IPS DF 6.9 (cell line): ENCODE data around the gene ZNF689.
"Not testable (repeated sequence)": the region's sequence is repeated elsewhere in the genome, so short reads cannot be mapped to it uniquely, and the experiment has no call there.

Experiments
- DNase-seq: peaks from one replicate; pipeline ENCODE4 v3.0.0-alpha.2; 2013; ENCODE audit warnings: low read depth, low spot score
- H3K27ac ChIP-seq: one replicate; pipeline ENCODE4 v1.5.1; 2013; ENCODE audit warnings: low read length, control low read depth
- H3K27me3 ChIP-seq: 2 replicates; pipeline ENCODE4 v1.6.1; 2013; ENCODE audit warnings: mild to moderate bottlenecking, low read length; ENCODE audit not compliant: control insufficient read depth, insufficient read depth
- H3K36me3 ChIP-seq: 2 replicates; pipeline ENCODE4 v1.6.1; 2013; ENCODE audit warnings: low read length; ENCODE audit not compliant: control insufficient read depth, insufficient read depth
- H3K4me1 ChIP-seq: 2 replicates; pipeline ENCODE4 v1.6.1; 2013; ENCODE audit warnings: low read length; ENCODE audit not compliant: control insufficient read depth, insufficient read depth
- H3K4me3 ChIP-seq: 2 replicates; pipeline ENCODE4 v1.5.1; 2013; ENCODE audit warnings: mild to moderate bottlenecking, low read length
- H3K9me3 ChIP-seq: 2 replicates; pipeline ENCODE4 v1.6.1; 2013; ENCODE audit warnings: low read length, inconsistent platforms; ENCODE audit not compliant: control insufficient read depth, insufficient read depth
- WGBS: extraction: QIAGEN DNeasy Blood & Tissue Kit; methylation state at CpG from one replicate; pipeline ENCODE4 v1.1.7; 2013; ENCODE audit warnings: mixed read lengths, missing lambda C conversion rate; ENCODE audit not compliant: insufficient read length, insufficient coverage; 5-methylcytosine and 5-hydroxymethylcytosine counted together

Gene ZNF689

DNA sequence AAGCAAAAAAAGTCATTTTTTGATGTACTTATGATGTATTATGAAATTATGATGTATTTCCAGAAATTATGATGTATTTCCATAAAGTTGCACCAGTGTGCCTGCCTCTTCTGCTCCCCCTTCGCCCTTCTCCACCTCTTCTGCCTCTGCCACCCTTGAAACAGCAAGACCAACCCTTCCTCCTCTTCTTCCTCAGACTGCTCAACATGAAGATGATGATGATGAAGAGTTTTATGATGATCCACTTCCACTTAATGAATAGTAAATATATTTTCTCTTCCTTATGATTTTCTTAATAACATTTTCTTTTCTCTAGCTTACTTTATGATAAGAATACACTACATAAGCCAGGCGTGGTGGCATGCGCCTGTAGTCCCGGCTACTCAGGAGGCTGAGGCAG, 17.3 kb downstream of the ZNF689 start:
- no peaks in the 10 kb centered on the region for H3K27me3 ChIP-seq
- DNase-seq, result no peak
- no peaks in the 10 kb centered on the region for H3K9me3 ChIP-seq
- H3K4me1 ChIP-seq, result no peaks in the 10 kb centered on the region
- H3K4me3 ChIP-seq, result no peak overlapping the region
- no peak overlapping the region for H3K27ac ChIP-seq
- H3K36me3 ChIP-seq, result no peaks in the 10 kb centered on the region
- WGBS, result no CpG with 5 or more reads among the region's 4 CpGs

DNA sequence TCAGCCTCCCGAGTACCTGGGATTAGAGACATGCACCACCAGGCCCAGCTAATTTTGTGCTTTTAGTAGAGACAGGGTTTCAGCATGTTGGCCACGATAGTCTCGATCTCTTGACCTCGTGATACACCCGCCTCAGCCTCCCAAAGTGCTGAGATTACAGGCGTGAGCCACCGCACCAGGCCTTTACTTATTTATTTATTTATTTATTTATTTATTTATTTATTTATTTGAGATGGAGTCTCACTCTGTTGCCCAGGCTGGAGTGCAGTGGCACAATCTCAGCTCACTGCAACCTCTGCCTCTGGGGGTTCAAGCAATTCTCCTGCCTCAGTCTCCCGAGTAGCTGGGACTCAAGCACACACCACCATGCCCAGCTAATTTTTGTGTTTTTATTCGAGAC, 19.3 kb downstream of the ZNF689 start:
- H3K36me3 ChIP-seq, DNase-seq, H3K4me1 ChIP-seq, H3K4me3 ChIP-seq, H3K27me3 ChIP-seq, H3K9me3 ChIP-seq, H3K27ac ChIP-seq: not testable (repeated sequence)
- WGBS, result no CpG with 5 or more reads among the region's 9 CpGs

DNA sequence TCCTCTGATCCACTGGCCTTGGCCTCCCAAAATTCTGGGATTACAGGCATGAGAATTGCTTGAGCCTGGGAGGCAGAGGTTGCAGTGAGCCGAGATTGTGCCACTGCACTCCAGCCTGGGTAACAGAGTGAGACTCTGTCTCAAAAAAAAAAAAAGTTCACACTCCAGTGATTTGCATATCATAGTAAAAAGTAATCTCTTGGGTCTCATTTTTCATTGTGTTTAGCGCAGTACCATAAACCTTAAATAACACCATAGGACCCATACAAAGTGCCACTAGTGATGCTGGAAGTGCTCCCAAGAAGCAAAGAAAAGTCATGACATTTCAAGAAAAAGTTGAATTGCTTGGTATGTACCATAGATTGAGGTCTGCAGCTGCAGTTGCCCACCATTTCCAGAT, 20.6 kb downstream of the ZNF689 start:
- not testable (repeated sequence) for H3K9me3 ChIP-seq, DNase-seq, H3K27me3 ChIP-seq, H3K27ac ChIP-seq, H3K4me1 ChIP-seq, H3K36me3 ChIP-seq, H3K4me3 ChIP-seq
- no CpG with 5 or more reads among the region's 2 CpGs for WGBS

DNA sequence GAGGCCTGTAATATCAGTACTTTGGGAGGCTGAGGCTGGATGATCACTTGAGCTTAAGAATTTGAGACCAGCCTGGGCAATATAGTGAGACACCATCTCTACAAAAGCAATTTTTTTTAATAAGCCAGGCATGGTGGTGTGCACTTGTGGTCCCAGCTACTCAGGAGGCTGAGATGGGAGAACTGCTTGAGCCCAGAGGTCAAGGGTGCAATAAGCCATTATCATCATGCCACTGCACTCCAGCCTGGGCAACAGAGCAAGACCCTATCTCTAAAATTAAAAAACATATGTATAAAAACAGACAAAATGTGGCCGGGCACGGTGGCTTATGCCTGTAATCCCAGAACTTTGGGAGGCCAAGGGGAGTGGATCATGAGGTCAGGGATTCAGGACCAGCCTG, 21.5 kb downstream of the ZNF689 start:
- Histone ChIP-seq H3K9me3 (no peaks in the 10 kb centered on the region), H3K27ac (no peak overlapping the region), H3K4me1 (no peaks in the 10 kb centered on the region), H3K27me3 (no peaks in the 10 kb centered on the region), H3K36me3 (no peaks in the 10 kb centered on the region), H3K4me3 (no peak overlapping the region)
- no CpG with 5 or more reads among the region's 2 CpGs for WGBS
- no peak for DNase-seq

DNA sequence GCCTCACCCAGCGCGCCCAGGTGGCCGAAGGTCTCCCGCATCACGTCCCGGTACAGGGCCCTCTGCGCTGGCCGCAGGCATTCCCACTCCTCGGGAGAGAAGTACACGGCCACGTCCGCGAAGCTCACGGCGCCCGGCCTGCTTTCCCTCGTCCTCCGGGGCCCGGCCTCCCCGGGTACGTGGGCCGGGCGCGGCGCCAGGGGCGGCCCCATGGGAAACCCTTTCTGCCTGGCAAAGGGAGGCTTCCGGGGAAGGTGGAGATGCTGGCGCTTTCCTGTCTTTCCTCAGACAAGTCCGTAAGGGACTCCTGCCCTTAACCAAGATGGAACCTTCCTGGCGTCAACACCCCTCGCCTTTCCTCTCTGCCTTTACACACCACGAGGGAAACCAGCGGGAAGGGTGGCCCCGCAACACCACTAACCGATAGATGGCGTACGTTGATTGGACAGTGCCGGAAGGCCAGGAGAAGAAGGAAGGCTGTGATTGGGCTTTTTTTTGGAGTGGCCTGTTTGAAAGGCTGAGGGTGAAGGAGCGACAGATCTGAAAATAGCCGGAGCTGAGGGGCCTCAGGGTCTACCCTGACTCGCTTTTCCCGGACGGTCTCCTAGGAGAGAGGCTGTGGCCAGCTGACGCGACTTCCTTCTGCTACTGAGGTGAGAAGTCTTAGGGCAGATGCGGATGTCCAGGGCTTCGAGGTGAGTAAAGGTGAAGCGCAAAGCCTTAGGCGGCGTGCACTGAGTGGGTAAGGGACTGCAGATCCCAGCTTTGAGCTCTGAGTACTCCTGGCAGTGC, 24.6 kb downstream of the ZNF689 start, which contains the start of gene ZNF785:
TSS of gene ZNF785 (minus strand) at position 298 of the 792 bp plus-strand sequence. CDS start at position 212, 86 bp downstream.
- peak; percentile 97 for DNase-seq
- no CpG with 5 or more reads among the region's 50 CpGs for WGBS

DNA sequence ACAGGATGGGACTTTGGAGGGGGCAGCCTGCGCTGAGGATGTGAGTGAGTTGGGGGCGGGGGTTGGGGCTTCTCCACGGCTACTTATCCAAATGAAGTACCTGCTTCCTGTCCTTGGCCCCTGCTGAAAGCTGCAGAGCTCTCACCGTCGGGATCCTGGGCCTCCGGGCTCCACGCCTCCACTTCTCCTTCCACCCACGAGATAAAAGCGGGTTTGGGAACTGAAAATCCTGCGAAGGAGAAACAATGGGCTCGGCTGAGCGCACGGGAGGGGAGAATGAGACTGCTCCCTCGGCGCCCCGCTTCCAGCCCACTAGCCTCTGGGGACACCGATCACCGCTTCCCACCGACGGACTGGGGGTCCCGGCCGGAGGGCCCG, 25.2 kb downstream of the ZNF689 start:
- H3K36me3 ChIP-seq, result peaks cover 14% of the 10 kb centered on the region
- peak overlapping the region; percentile 66 for H3K4me3 ChIP-seq
- DNase-seq, result no peak
- H3K27me3 ChIP-seq, result no peaks in the 10 kb centered on the region
- no peaks in the 10 kb centered on the region for H3K4me1 ChIP-seq
- H3K9me3 ChIP-seq, result no peaks in the 10 kb centered on the region
- WGBS, result no CpG with 5 or more reads among the region's 23 CpGs
- H3K27ac ChIP-seq, result no peak overlapping the region

More for the DNA sequence above, 24.6 kb downstream of the ZNF689 start, which contains the start of gene ZNF785:
- Histone ChIP-seq H3K4me3 (peak within 1 kb of the TSS; percentile 66), H3K27ac (no peak within 1 kb of the TSS), H3K4me1 (no peaks in the 10 kb centered on the region), H3K27me3 (no peaks in the 10 kb centered on the region), H3K9me3 (no peaks in the 10 kb centered on the region), H3K36me3 (peaks cover 14% of the 10 kb centered on the region)

DNA sequence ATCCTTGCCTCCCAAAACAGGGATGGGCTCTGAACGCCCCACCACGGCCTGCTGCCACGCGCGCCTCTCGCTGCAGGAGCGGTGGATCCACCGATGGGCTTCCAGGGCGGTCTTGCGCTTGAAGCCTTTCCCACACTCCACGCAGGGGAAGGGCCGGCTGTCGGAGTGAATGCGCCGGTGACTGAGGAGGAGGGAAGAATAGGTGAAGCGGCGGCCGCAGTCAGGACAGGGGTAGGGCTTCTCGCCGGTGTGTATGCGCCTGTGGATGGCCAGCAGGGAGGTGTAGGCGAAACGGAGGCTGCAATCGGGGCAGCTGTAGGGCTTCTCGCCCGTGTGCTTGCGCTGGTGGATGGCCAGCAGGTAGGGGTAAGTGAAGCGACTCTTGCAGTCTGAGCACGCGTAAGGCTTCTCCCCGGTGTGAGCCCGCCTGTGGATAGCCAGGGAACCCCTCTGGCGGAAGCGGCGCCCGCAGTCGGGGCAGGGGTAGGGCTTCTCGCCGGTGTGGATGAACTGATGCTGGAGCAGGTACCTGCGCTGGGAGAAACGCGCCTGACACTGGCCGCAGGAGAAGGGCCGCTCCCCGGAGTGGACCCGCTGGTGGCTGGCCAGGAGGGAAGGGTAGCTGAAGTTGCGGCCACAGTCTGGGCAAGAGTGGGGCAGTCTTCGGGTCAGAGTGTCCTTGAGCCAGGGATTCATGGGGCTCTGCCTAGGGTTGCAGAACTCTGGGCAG, 27.4 kb downstream of the ZNF689 start:
- WGBS, result no CpG with 5 or more reads among the region's 48 CpGs
- H3K4me1 ChIP-seq, result no peaks in the 10 kb centered on the region
- DNase-seq, result no peak

DNA sequence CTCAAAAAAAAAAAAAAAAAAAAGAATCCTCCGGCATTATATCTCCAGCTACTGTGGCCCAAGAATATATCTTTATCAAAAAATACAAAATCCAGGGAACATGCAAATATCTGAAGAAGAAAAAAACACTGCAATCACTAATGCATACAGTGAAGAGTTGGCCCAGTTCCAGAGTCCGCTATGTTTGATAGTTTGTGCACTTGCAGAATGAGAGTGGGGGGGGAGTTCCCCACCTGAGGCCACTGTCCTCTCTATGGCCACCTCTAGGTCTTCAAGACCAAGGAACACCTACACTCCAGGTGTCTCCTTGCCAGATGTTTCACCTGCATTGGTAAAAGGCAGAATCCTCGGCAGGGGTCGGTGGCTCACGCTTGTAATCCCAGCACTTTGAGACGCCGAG, 28.7 kb downstream of the ZNF689 start:
- no peak for DNase-seq
- H3K9me3 ChIP-seq, result no peaks in the 10 kb centered on the region
- no CpG with 5 or more reads among the region's 7 CpGs for WGBS
- no peak overlapping the region for H3K4me3 ChIP-seq
- no peaks in the 10 kb centered on the region for H3K27me3 ChIP-seq
- H3K27ac ChIP-seq, result no peak overlapping the region
- peaks cover 14% of the 10 kb centered on the region for H3K36me3 ChIP-seq
- no peaks in the 10 kb centered on the region for H3K4me1 ChIP-seq

More for the DNA sequence above, 27.4 kb downstream of the ZNF689 start:
- H3K9me3 ChIP-seq, result no peaks in the 10 kb centered on the region
- H3K27ac ChIP-seq, result no peak overlapping the region
- H3K36me3 ChIP-seq, result peaks cover 14% of the 10 kb centered on the region
- no peak overlapping the region for H3K4me3 ChIP-seq
- no peaks in the 10 kb centered on the region for H3K27me3 ChIP-seq

DNA sequence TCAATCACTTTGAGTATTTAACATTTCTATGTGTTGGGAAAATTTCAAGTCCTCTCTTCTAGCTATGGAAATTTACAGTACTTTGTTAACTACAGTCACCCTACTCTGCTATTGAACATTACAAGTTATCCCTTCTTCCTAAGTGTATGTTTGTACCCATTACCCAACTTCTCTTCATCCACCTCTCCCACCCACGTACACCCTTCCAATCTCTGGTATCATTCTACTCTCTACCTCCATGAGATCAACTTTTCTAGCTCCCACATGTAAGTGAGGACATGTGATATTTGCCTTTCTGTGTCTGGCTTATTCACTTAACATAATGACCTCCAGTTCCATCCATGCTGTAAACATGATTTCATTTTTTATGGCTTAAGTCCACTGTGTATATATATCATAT, 35.5 kb downstream of the ZNF689 start:
- Histone ChIP-seq H3K27me3 (no peaks in the 10 kb centered on the region), H3K4me1 (peaks cover 1% of the 10 kb centered on the region), H3K9me3 (no peaks in the 10 kb centered on the region), H3K36me3 (no peaks in the 10 kb centered on the region), H3K27ac (no peak overlapping the region), H3K4me3 (no peak overlapping the region)
- no peak for DNase-seq
- WGBS, result 100% methylated on average over 1 of the region's 1 CpG

DNA sequence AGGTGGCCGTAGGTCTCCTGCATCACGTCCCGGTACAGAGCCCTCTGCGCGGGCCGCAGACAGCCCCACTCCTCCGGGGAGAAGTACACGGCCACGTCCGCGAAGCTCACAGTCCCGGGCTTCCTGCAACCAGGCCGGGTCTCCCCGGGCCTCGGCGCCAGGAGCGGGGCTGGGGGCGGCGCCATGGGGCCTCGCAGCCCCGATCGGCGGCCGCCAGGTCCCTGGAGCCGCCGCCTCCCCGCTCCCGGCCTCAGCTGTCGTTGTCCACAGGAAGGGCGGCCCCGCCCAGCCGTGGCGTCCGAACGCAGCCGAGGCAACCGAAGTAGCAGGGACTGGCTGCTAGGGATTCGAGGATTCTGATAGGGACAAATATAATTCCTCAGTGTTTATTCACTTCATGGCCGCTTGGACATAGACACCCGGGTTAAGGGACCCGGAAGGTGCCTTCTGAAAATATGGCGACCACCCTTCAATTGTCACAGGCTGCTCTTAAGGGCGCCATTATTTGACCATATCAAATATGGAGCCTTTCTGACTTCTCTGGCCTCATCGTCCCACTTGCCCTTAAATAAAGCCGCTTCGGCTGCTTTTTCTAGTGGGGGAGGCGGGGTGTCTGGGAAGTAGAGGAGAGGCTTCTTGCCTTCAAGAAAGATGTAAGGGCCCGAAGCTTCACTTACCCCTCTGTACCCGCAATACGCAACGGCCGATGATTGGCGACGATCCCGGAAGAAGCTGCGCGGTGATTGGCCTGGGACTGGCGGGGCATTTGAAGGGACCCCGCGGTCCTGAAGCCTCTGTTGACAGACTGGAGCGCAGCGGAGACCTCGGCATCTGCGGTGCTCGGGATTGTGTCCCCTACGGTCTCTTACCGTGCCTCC, 38.5 kb downstream of the ZNF689 start, which contains the start of gene ZNF688:
TSS of gene ZNF688 (minus strand) at position 270 of the 878 bp plus-strand sequence. CDS start at position 185, 85 bp downstream.
- Histone ChIP-seq H3K27ac (no peak within 1 kb of the TSS), H3K27me3 (no peaks in the 10 kb centered on the region), H3K4me1 (peaks cover 1% of the 10 kb centered on the region), H3K4me3 (peak within 1 kb of the TSS; percentile 68; the same call in 1 of the 2 replicates), H3K9me3 (no peaks in the 10 kb centered on the region), H3K36me3 (no peaks in the 10 kb centered on the region)
- no CpG with 5 or more reads among the region's 67 CpGs for WGBS
- peak; percentile 75 for DNase-seq
